Measurements from ENCODE around the gene KRTAP7-1.

KRTAP7-1 gene

GRCh38 chr21:30829659-30830058 lies at the start of gene KRTAP7-1:
Gene KRTAP7-1, minus strand, starts transcription at chr21:30829759. Its CDS starts 61 bp downstream, at chr21:30829698.
- DNase-seq (ENCODE audit: low spot score), result no peak

- no peak for DNase-seq (ENCODE audit: low spot score)
Observed at GRCh38 chr21:30874526-30874925, 45.0 kb upstream of the KRTAP7-1 start.

- DNase-seq (ENCODE audit: low spot score), result no peak
Observed at GRCh38 chr21:30847627-30848500, 18.3 kb upstream of the KRTAP7-1 start.

GRCh38 chr21:30842990-30843389 lies 13.4 kb upstream of the KRTAP7-1 start:
- DNase-seq (ENCODE audit: low spot score), result no peak

- DNase-seq (ENCODE audit: low spot score), result peak; percentile 72
Observed at GRCh38 chr21:30839304-30839703, 9.7 kb upstream of the KRTAP7-1 start.

- no peak for DNase-seq (ENCODE audit: low spot score)
Observed at GRCh38 chr21:30838536-30838935, 9.0 kb upstream of the KRTAP7-1 start.

GRCh38 chr21:30831194-30831765 lies 1.7 kb upstream of the KRTAP7-1 start:
- DNase-seq (ENCODE audit: low spot score), result peak; percentile 65

GRCh38 chr21:30818837-30819610 lies 10.5 kb downstream of the KRTAP7-1 start:
- no peak for DNase-seq (ENCODE audit: low spot score)

GRCh38 chr21:30813174-30813573 lies 16.4 kb downstream of the KRTAP7-1 start, which contains the start of gene KRTAP8-1:
Gene KRTAP8-1, minus strand, starts transcription at chr21:30813274. Its CDS starts 54 bp downstream, at chr21:30813220.
- DNase-seq (ENCODE audit: low spot score), result peak; percentile 7

- DNase-seq (ENCODE audit: low spot score), result no peak
Observed at GRCh38 chr21:30800605-30801004, 29.0 kb downstream of the KRTAP7-1 start.

- no peak for DNase-seq (ENCODE audit: low spot score)
Observed at GRCh38 chr21:30793581-30794314, 35.8 kb downstream of the KRTAP7-1 start.

- DNase-seq (ENCODE audit: low spot score), result no peak
Observed at GRCh38 chr21:30779249-30779648, 50.3 kb downstream of the KRTAP7-1 start.

Measured in iPS-NIHi11 (cell line).